ENCODE data around the gene ING2. TPM values are rescaled to one million over a fixed set of nuclear protein-coding genes. Genes with fewer than 3 reads are reported as not detected.
"Not testable (repeated sequence)": the region's sequence is repeated elsewhere in the genome, so short reads cannot be mapped to it uniquely, and the experiment has no call there.

ING2 gene, protein sequence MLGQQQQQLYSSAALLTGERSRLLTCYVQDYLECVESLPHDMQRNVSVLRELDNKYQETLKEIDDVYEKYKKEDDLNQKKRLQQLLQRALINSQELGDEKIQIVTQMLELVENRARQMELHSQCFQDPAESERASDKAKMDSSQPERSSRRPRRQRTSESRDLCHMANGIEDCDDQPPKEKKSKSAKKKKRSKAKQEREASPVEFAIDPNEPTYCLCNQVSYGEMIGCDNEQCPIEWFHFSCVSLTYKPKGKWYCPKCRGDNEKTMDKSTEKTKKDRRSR
- total RNA-seq = 4.3 and 5.5 TPM in 2 replicates

GRCh38 chr4:183504930-183505610, at the start of gene ING2:
Gene ING2 (plus strand): TSS chr4:183505058. CDS start chr4:183505196, 138 bp downstream.
- H3K4me1 Mint-ChIP-seq = peaks cover 14% of the 10 kb centered on the region
- ChIA-PET CTCF (interaction anchor here (1.3 kb wide), 1 partner anchor 155 kb away, joined by 3 read pairs; no protein-coding TSS in a partner anchor), POLR2A (interaction anchor here (0.5 to 3.5 kb wide), 7 partner anchors 53 to 1351 kb away, joined by 3 to 41 read pairs (median 4); partner anchors contain the start of genes CASP3, CDKN2AIP and PRIMPOL)
- peak; percentile 57 for ATAC-seq (ENCODE audit: low read depth)
- peaks cover 6% of the 10 kb centered on the region for H3K36me3 Mint-ChIP-seq (ENCODE audit: low read depth)
- peak within 1 kb of the TSS; percentile 96 for H3K4me3 Mint-ChIP-seq
- intact Hi-C loops (cut with micrococcal nuclease) = loop anchor here (1.0 to 10.0 kb wide), 11 partner anchors 61 to 1700 kb away; partner anchors contain the start of genes ACSL1, CDKN2AIP, CENPU and DCTD
- TF ChIP-seq CTCF (IDR thresholded peaks at IDR 0.05) = no peak
- H3K27ac Mint-ChIP-seq = peak within 1 kb of the TSS; percentile 99
- H3K9me3 Mint-ChIP-seq = no peaks in the 10 kb centered on the region
- no peaks in the 10 kb centered on the region for H3K27me3 Mint-ChIP-seq
- peak; percentile 69 for DNase-seq

DNA sequence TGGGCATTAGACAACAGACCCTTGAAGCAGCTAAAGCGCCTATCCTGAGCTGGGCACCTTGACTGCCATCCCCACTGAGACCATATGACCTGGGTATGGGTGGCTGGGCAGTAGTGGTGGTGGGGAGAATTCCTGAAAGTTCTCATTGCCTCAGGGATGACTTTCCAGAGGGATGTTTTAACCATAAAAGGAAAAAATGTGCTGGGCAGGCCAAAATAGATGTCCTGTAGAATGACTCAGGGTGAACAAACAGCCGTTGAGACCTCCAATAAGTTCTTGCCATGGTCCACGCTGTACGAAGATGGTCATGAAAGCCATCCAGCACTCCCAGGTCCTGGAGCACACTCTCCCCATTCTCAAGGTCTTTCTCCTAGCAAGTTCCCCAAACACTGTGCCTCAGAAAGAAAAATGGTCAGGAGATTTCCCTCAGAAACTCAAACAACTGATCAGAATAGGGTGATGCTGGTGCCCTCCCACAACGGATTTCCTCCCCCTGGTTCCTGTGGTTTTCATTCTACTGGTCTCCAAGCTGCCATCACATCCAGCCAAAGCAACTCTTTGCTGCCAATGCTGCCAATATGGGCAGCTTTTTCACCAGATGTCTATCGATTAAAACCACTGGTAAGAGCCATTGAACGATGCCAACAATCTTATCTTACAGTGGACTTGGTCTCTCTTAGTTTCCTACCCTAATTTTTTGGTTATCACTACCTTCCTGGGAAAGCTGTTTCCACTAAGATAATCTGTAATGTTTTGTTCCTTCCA, 49.2 kb upstream of the ING2 start:
- TF ChIP-seq CTCF (IDR thresholded peaks at IDR 0.05) = no peak
- ATAC-seq (ENCODE audit: low read depth) = no peak
- POLR2A ChIA-PET = no interaction called here

GRCh38 chr4:183458005-183458404, 46.9 kb upstream of the ING2 start:
- Mint-ChIP-seq H3K9me3 (no peaks in the 10 kb centered on the region), H3K27ac (no peak overlapping the region), H3K27me3 (no peaks in the 10 kb centered on the region), H3K4me3 (no peak overlapping the region), H3K36me3 (ENCODE audit: low read depth) (peaks cover 15% of the 10 kb centered on the region), H3K4me1 (peaks cover 5% of the 10 kb centered on the region)
- ATAC-seq (ENCODE audit: low read depth) (no peak), DNase-seq (no peak)
- ChIA-PET CTCF (no interaction called here), POLR2A (no interaction called here)
- TF ChIP-seq CTCF (IDR thresholded peaks at IDR 0.05) = no peak
- intact Hi-C loops (cut with micrococcal nuclease) = no loop called here

More for the DNA sequence above, 49.2 kb upstream of the ING2 start:
- Mint-ChIP-seq H3K27ac (no peak overlapping the region), H3K9me3 (no peaks in the 10 kb centered on the region), H3K4me3 (no peak overlapping the region), H3K36me3 (ENCODE audit: low read depth) (peaks cover 33% of the 10 kb centered on the region), H3K27me3 (no peaks in the 10 kb centered on the region), H3K4me1 (peaks cover 4% of the 10 kb centered on the region)
- no peak for DNase-seq
- intact Hi-C loops (cut with micrococcal nuclease) = no loop called here
- CTCF ChIA-PET = no interaction called here

GRCh38 chr4:183463903-183464619, 40.8 kb upstream of the ING2 start:
- H3K4me1 Mint-ChIP-seq; H3K4me3 Mint-ChIP-seq; H3K27me3 Mint-ChIP-seq; ATAC-seq (ENCODE audit: low read depth); DNase-seq; CTCF ChIA-PET; POLR2A ChIA-PET; H3K9me3 Mint-ChIP-seq; H3K27ac Mint-ChIP-seq; intact Hi-C loops (cut with micrococcal nuclease); H3K36me3 Mint-ChIP-seq (ENCODE audit: low read depth): not testable (repeated sequence)

DNA sequence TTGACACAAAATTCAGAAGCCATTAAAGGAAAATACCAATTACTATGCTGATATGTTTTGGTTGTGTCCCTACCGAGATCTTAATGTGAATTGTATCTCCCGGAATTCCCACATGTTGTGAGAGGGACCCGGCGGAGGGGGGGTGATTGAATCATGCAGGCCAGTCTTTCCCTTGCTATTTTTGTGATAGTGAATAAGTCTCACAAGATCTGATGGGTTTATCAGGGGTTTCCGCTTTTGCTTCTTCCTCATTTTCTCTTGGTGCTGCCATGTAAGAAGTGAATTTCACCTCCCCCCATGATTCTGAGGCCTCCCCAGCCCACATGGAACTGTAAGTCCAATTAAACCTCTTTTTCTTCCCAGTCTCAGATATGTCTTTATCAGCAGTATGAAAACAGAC, 39.0 kb upstream of the ING2 start:
- intact Hi-C loops (cut with micrococcal nuclease); H3K36me3 Mint-ChIP-seq (ENCODE audit: low read depth); H3K9me3 Mint-ChIP-seq: not testable (repeated sequence)

More for the DNA sequence above, 39.0 kb upstream of the ING2 start:
- H3K27me3 Mint-ChIP-seq; CTCF ChIA-PET; H3K27ac Mint-ChIP-seq; DNase-seq; POLR2A ChIA-PET; H3K4me1 Mint-ChIP-seq; ATAC-seq (ENCODE audit: low read depth); H3K4me3 Mint-ChIP-seq: not testable (repeated sequence)
